Stimulated activated CD4-positive, alpha-beta T cell treated with anti-CD3 and anti-CD28 coated beads, Interleukin-2, amount 100 ng/mL, for 48 hours (primary cell): ENCODE results near the gene CDC42BPG.
A peak's percentile ranks its signal among the peaks of the same experiment; 100 is the strongest.

Experiments used
- DNase-seq, 2 donors: peaks; one replicate each; pipeline ENCODE4 v3.0.0-alpha.2; 2020

The CDC42BPG gene

GRCh38 chr11:64803158-64803845 is 41.2 kb downstream of the CDC42BPG start, which contains the start of gene MAP4K2:
Gene MAP4K2 (minus strand): TSS chr11:64803214. CDS start chr11:64803149, 65 bp downstream.
- DNase-seq = peak; percentile 79 to 87

GRCh38 chr11:64802370-64803157 is 41.9 kb downstream of the CDC42BPG start:
- peak in 1 of 2 donors; percentile 25 for DNase-seq

GRCh38 chr11:64801561-64802369 is 42.7 kb downstream of the CDC42BPG start:
- DNase-seq = no peak

GRCh38 chr11:64801158-64801464 is 43.3 kb downstream of the CDC42BPG start:
- DNase-seq = no peak

- DNase-seq = no peak
Measured at GRCh38 chr11:64800303-64801157, 43.9 kb downstream of the CDC42BPG start.

GRCh38 chr11:64799623-64800302 is 44.7 kb downstream of the CDC42BPG start:
- DNase-seq = no peak

GRCh38 chr11:64799256-64799622 is 45.2 kb downstream of the CDC42BPG start:
- no peak for DNase-seq

GRCh38 chr11:64796757-64797541 is 47.5 kb downstream of the CDC42BPG start:
- DNase-seq = no peak

- DNase-seq = no peak
Measured at GRCh38 chr11:64796047-64796756, 48.3 kb downstream of the CDC42BPG start.

GRCh38 chr11:64794526-64794925 is 49.9 kb downstream of the CDC42BPG start:
- no peak for DNase-seq

GRCh38 chr11:64793271-64794160 is 50.9 kb downstream of the CDC42BPG start:
- DNase-seq = no peak

- DNase-seq = no peak
Measured at GRCh38 chr11:64792482-64792881, 52.0 kb downstream of the CDC42BPG start.

GRCh38 chr11:64791781-64792291 is 52.6 kb downstream of the CDC42BPG start:
- DNase-seq = no peak

- no peak for DNase-seq
Measured at GRCh38 chr11:64790205-64791095, 54.0 kb downstream of the CDC42BPG start.

- no peak for DNase-seq
Measured at GRCh38 chr11:64789331-64790204, 54.9 kb downstream of the CDC42BPG start.

- no peak for DNase-seq
Measured at GRCh38 chr11:64788321-64789215, 55.9 kb downstream of the CDC42BPG start.
